ENCODE results near the gene RSU1. TPM values are rescaled to one million over a fixed set of nuclear protein-coding genes. Genes with fewer than 3 reads are reported as not detected.

The RSU1 gene
- total and polyA plus RNA-seq, 2 donors (not counting 3 experiments of a cell fraction or from before 2014, with no cell fraction given): 80.2 to 104 TPM

DNA sequence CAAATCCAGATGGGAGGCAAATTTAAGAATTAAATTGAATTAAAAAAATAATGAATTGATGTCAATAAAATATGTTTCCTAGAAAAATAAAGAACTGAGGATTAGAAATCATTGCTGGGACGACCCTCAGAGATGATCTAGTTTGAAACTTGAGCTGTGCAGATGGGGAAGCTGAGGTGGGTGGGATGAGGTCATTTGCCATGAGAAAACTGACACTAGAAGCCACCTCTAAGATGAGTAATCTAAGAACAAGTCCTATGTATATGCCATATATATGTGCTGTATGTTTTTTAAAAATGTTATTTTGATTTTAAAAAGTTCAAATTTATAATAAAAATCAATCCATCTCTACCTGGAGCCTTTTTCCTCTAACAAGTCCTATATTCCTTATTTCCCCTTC lies 135.7 kb downstream of the RSU1 start:
- intact Hi-C loops (cut with micrococcal nuclease): no loop called here
- no peak overlapping the region for H3K4me3 ChIP-seq (replicated peaks in 1 of 3; ENCODE audit: insufficient read depth in 1 of 3, low read depth in 1 of 3, low read length in 3 of 3)
- H3K36me3 ChIP-seq (ENCODE audit: control insufficient read depth in 2 of 2, extremely low read depth in 1 of 2, insufficient read depth in 2 of 2, low read length in 2 of 2): no peaks in the 10 kb centered on the region
- no peaks in the 10 kb centered on the region for H4K20me1 ChIP-seq (replicated peaks; ENCODE audit: control insufficient read depth, extremely low read depth, insufficient read depth, low read length)
- POLR2A ChIA-PET: no interaction called here
- peak; percentile 37 for FAIRE-seq
- H3K79me2 ChIP-seq (ENCODE audit: control insufficient read depth, insufficient read depth, low read length): no peaks in the 10 kb centered on the region
- H3K4me2 ChIP-seq (ENCODE audit: insufficient read depth, low read length): no peak overlapping the region
- no peak overlapping the region for H2AFZ ChIP-seq (ENCODE audit: low read depth, low read length)
- dilution Hi-C loops (cut with MboI; ENCODE audit: extremely low pct_ligation_motif_present, low sequenced_read_pairs): no loop called here
- no peak overlapping the region for H3K27ac ChIP-seq (ENCODE audit: insufficient read depth, low read depth, low read length)
- TF ChIP-seq MYC (IDR thresholded peaks at IDR 0.05; ENCODE audit: low read depth, low read length) (no peak), GATA2 (IDR thresholded peaks at IDR 0.05; ENCODE audit: insufficient read depth, insufficient read length, low read depth, low read length) (no peak), POLR2AphosphoS5 (IDR thresholded peaks at IDR 0.05; ENCODE audit: insufficient read depth, low read depth, low read length) (no peak), JUN (IDR thresholded peaks at IDR 0.05; ENCODE audit: borderline replicate concordance, insufficient read depth, insufficient read length, low read depth) (no peak)
- TF ChIP-seq, protein P1, sequence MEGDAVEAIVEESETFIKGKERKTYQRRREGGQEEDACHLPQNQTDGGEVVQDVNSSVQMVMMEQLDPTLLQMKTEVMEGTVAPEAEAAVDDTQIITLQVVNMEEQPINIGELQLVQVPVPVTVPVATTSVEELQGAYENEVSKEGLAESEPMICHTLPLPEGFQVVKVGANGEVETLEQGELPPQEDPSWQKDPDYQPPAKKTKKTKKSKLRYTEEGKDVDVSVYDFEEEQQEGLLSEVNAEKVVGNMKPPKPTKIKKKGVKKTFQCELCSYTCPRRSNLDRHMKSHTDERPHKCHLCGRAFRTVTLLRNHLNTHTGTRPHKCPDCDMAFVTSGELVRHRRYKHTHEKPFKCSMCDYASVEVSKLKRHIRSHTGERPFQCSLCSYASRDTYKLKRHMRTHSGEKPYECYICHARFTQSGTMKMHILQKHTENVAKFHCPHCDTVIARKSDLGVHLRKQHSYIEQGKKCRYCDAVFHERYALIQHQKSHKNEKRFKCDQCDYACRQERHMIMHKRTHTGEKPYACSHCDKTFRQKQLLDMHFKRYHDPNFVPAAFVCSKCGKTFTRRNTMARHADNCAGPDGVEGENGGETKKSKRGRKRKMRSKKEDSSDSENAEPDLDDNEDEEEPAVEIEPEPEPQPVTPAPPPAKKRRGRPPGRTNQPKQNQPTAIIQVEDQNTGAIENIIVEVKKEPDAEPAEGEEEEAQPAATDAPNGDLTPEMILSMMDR (IDR thresholded peaks at IDR 0.05; ENCODE audit: extremely low read depth in 1 of 2, insufficient read depth in 1 of 2, low read depth in 1 of 2, low read length in 2 of 2): no peak
- TF ChIP-seq, protein P2, sequence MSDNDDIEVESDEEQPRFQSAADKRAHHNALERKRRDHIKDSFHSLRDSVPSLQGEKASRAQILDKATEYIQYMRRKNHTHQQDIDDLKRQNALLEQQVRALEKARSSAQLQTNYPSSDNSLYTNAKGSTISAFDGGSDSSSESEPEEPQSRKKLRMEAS (IDR thresholded peaks at IDR 0.05; ENCODE audit: insufficient read depth, insufficient read length): no peak
- H3K27me3 ChIP-seq (ENCODE audit: control insufficient read depth in 2 of 2, insufficient read depth in 2 of 2, low read length in 2 of 2): no peaks in the 10 kb centered on the region
- CTCF ChIA-PET: no interaction called here
- no peaks in the 10 kb centered on the region for H3K9me3 ChIP-seq (replicated peaks; ENCODE audit: control insufficient read depth, insufficient read depth, low read length)
- no peaks in the 10 kb centered on the region for H3K9me1 ChIP-seq (replicated peaks; ENCODE audit: control insufficient read depth, extremely low read depth, insufficient read depth, low read length)
- no peak for DNase-seq (ENCODE audit: low read depth, low spot score)
- H3K9ac ChIP-seq (replicated peaks; ENCODE audit: extremely low read depth, insufficient read depth, low read length): no peak overlapping the region
- no TSS peak for BruUV-seq (replicated peaks)
- H3K4me1 ChIP-seq (ENCODE audit: control insufficient read depth, extremely low read depth, insufficient read depth, low read length): no peaks in the 10 kb centered on the region
